ENCODE measurements around the gene AMOTL1. TPM values are rescaled to one million over a fixed set of nuclear protein-coding genes. Genes with fewer than 3 reads are reported as not detected.

Gene AMOTL1
- 24.4 and 25.3 TPM in 2 replicates for total RNA-seq

DNA sequence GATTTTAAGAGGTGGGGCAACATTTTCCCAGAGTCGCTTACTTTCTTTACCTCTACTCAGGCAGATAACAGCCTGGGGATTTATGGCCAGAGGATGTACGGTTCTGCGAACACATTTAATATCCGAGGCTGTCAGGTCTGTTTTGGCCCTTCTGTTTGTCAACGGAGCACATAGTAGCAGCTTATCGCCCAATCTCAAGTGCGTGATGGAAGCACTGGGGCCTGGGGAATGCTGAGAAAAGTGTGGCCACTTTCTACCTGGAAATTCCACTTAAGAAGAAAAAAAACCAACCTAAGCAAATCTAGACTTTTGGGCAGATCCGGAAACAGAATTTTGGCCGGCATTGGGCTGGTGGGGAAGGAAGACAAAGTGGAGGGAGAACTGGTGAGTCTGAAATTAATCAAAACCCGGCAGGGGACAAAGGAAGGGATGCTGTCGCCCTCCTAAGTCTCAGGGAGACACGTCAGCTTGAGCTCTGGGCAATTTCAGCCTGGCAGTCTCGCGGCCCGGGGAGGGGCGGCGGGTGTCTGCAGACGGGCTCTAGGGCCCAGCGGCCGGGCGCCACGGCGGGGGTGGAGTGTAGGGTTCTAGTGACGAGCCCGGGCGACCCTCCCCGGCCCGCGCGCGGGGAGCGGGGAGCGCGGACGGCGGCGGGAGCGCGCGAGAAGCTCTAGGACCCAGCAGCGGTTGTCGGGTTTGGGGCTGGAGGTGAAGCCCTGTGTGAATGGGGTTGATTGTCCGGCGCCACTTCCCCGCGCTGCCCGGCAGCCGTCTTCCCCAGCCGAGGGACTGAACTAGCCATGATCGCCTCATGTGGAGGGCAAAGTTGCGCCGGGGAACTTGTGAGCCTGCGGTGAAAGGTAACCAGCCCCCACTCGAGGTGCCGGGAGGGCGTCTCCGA, at the start of gene AMOTL1:
Gene AMOTL1, plus strand, starts transcription at position 656 of the 901 bp plus-strand sequence. Its CDS starts 156 bp downstream, at position 812.

Other genes with a start within 250 kb of the AMOTL1 start
- 4.4 and 4.5 TPM in 2 replicates for gene FUT4, start 224.4 kb upstream of the AMOTL1 start, total RNA-seq
- under 0.01 and 0.20 TPM in 2 replicates for gene PIWIL4, start 201.0 kb upstream of the AMOTL1 start, total RNA-seq
- gene CWC15, start 205.2 kb downstream of the AMOTL1 start, total RNA-seq: 41.6 and 53.6 TPM in 2 replicates
- gene KDM4D, start 205.4 kb downstream of the AMOTL1 start, total RNA-seq: 0.64 and 1.4 TPM in 2 replicates